A549 (cell line): ENCODE results near the gene SUN1.

ENCODE experiments used
- BHLHE40 ChIP-seq: IDR thresholded peaks from 2 replicates; pipeline ENCODE4 v1.6.1; 2012; ENCODE audit warnings: low read depth, low read length, inconsistent platforms
- CTCF ChIP-seq: fragments of >200 bp; sonication (Bioruptor Twin); formaldehyde crosslinking; IDR thresholded peaks from 3 replicates; pipeline ENCODE4 v1.5.1; 2016
- MYC ChIP-seq: IDR thresholded peaks from 2 replicates; pipeline ENCODE4 v1.6.1; 2012; ENCODE audit warnings: mild to moderate bottlenecking, inconsistent platforms, low read length, improper control_type of control experiment, borderline replicate concordance
- PHF8 ChIP-seq: fragments of 200-600 bp; sonication (generic); IDR thresholded peaks from 2 replicates; pipeline ENCODE4 v1.6.1; 2016; ENCODE audit warnings: low read depth, mild to moderate bottlenecking, antibody characterized with exemption, moderate library complexity, borderline replicate concordance
- TF ChIP-seq, protein P1 (sequence below): IDR thresholded peaks from 2 replicates; pipeline ENCODE4 v1.6.1; 2012

DNA sequence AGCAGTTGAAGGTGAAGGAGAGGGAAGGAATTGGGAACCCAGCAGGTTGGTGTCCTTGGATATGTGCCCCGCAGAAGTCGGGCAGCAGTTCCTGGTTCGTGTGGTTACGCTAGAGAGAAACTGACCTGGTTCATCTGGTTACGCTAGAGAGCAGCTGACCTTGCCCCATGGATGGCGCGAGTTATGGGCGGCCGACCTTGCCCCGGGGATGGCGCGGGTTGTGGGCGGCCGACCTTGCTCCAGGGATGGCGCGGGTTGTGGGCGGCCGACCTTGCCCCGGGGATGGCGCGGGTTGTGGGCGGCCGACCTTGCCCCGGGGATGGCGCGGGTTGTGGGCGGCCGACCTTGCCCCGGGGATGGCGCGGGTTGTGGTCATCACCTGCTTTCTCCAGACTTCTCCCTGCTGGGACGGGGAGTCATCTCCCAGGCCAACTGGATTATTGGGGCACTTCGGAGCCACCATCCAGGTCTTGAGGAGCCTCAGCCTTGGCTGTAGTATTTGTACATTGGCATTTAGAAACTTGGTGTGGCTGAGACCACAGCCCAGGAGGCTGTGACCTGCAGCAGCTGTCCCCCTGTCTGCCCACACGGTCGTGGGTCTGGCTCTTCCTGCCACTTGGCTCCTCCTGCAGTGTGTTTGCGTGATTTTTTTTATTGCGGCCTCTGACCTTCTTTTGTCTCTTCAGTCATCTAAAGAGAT lies 50.2 kb downstream of the SUN1 start:
- no peak for TF ChIP-seq CTCF
- TF ChIP-seq PHF8: no peak
- TF ChIP-seq BHLHE40: no peak
- TF ChIP-seq MYC: no peak
- TF ChIP-seq, protein P1, sequence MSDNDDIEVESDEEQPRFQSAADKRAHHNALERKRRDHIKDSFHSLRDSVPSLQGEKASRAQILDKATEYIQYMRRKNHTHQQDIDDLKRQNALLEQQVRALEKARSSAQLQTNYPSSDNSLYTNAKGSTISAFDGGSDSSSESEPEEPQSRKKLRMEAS: no peak
